ENCODE data around the gene CHST4.

DNA sequence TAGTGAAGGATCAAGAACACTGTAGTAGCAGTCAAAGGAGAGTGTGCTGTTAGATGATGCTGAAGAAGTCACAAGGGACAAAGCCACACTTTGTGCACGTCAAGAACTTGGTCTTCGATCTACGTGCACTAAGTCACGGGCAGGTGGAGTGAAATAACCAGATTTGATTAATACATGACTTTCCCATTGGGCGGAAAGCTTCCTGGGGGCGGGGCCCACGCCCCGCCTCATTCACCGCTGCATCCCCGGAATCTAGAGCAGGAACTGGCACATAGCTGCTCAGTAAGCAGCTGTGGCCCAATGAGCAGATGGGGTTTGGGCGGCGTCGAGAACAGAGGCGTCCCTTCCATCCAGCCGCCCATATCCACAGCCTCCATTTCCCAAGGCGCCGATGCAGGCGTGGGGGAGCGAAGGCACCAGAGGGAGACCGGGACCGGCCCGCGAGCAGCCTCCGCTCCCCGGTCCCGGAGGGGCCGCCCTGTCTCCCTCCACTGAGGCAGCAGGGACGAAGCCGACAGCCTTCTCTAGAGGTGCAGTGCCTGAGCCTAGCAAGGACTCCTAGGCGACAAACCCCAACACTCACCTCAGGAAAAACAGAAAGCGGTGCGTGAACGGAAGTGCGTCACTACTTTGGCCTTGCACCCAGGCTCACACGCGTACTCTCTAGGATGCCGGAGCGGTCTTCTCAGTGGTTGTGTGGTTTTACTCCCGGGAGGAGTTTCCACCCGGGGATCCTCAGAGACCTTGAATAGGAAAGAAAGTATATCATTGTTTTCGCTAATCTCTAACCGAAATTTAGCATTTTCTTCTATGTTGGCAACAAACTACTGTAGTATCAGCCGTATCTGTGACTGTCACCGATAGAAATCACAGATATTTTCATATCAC lies 42.0 kb upstream of the CHST4 start:
- TF ChIP-seq, protein P1, sequence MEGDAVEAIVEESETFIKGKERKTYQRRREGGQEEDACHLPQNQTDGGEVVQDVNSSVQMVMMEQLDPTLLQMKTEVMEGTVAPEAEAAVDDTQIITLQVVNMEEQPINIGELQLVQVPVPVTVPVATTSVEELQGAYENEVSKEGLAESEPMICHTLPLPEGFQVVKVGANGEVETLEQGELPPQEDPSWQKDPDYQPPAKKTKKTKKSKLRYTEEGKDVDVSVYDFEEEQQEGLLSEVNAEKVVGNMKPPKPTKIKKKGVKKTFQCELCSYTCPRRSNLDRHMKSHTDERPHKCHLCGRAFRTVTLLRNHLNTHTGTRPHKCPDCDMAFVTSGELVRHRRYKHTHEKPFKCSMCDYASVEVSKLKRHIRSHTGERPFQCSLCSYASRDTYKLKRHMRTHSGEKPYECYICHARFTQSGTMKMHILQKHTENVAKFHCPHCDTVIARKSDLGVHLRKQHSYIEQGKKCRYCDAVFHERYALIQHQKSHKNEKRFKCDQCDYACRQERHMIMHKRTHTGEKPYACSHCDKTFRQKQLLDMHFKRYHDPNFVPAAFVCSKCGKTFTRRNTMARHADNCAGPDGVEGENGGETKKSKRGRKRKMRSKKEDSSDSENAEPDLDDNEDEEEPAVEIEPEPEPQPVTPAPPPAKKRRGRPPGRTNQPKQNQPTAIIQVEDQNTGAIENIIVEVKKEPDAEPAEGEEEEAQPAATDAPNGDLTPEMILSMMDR (conservative IDR thresholded peaks at IDR 0.05), result no peak
- TF ChIP-seq EZH2 (IDR thresholded peaks at IDR 0.05; ENCODE audit: low read depth), result no peak
